WTC11 (cell line): Measurements from ENCODE around the gene SOD1.
"Not testable (repeated sequence)": the region's sequence is repeated elsewhere in the genome, so short reads cannot be mapped to it uniquely, and the experiment has no call there.

ENCODE experiments used
- ETV6 ChIP-seq: sonication (generic); formaldehyde crosslinking; IDR thresholded peaks from 2 replicates; pipeline ENCODE4 v1.8.1; 2022; ENCODE audit warnings: mild to moderate bottlenecking, missing genetic modification reagents
- NR3C1 ChIP-seq: sonication (generic); formaldehyde crosslinking; conservative IDR thresholded peaks from 2 replicates; pipeline ENCODE4 v1.8.1; 2023; ENCODE audit warnings: low read depth, mild to moderate bottlenecking, missing genetic modification reagents
- OVOL2 ChIP-seq: fragments of 250-450 bp; sonication (Bioruptor Pico); IDR thresholded peaks from 2 replicates; pipeline ENCODE4 v1.9.0; 2021; ENCODE audit warnings: mild to moderate bottlenecking, borderline replicate concordance
- SP1 ChIP-seq: sonication (generic); formaldehyde crosslinking; conservative IDR thresholded peaks from 2 replicates; pipeline ENCODE4 v1.8.1; 2022; ENCODE audit warnings: missing genetic modification reagents
- TF ChIP-seq, protein P1 (sequence below): fragments of 200-600 bp; IDR thresholded peaks from 2 replicates; pipeline ENCODE4 v1.8.0; 2022; ENCODE audit warnings: antibody characterized with exemption
- TF ChIP-seq, protein P2 (sequence below): sonication (generic); formaldehyde crosslinking; conservative IDR thresholded peaks from 2 replicates; pipeline ENCODE4 v1.8.1; 2023; ENCODE audit warnings: mild to moderate bottlenecking, low read depth, missing genetic modification reagents, moderate library complexity
- TF ChIP-seq, protein P3 (sequence below): sonication (generic); formaldehyde crosslinking; conservative IDR thresholded peaks from 2 replicates; pipeline ENCODE4 v1.8.1; 2022; ENCODE audit warnings: mild to moderate bottlenecking, missing genetic modification reagents
- TF ChIP-seq, protein P4 (sequence below): sonication (generic); formaldehyde crosslinking; IDR thresholded peaks from 2 replicates; pipeline ENCODE4 v1.8.1; 2023; ENCODE audit warnings: mild to moderate bottlenecking, missing genetic modification reagents
- TF ChIP-seq, protein P5 (sequence below): sonication (generic); formaldehyde crosslinking; IDR thresholded peaks from 2 replicates; pipeline ENCODE4 v1.8.1; 2023; ENCODE audit warnings: mild to moderate bottlenecking, missing genetic modification reagents, moderate library complexity

- TF ChIP-seq, protein P1, sequence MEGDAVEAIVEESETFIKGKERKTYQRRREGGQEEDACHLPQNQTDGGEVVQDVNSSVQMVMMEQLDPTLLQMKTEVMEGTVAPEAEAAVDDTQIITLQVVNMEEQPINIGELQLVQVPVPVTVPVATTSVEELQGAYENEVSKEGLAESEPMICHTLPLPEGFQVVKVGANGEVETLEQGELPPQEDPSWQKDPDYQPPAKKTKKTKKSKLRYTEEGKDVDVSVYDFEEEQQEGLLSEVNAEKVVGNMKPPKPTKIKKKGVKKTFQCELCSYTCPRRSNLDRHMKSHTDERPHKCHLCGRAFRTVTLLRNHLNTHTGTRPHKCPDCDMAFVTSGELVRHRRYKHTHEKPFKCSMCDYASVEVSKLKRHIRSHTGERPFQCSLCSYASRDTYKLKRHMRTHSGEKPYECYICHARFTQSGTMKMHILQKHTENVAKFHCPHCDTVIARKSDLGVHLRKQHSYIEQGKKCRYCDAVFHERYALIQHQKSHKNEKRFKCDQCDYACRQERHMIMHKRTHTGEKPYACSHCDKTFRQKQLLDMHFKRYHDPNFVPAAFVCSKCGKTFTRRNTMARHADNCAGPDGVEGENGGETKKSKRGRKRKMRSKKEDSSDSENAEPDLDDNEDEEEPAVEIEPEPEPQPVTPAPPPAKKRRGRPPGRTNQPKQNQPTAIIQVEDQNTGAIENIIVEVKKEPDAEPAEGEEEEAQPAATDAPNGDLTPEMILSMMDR, result not testable (repeated sequence)
- TF ChIP-seq OVOL2 (CRISPR knock-in tag); NR3C1 (CRISPR knock-in tag); ETV6 (CRISPR knock-in tag); SP1: not testable (repeated sequence)
- TF ChIP-seq, protein P2, sequence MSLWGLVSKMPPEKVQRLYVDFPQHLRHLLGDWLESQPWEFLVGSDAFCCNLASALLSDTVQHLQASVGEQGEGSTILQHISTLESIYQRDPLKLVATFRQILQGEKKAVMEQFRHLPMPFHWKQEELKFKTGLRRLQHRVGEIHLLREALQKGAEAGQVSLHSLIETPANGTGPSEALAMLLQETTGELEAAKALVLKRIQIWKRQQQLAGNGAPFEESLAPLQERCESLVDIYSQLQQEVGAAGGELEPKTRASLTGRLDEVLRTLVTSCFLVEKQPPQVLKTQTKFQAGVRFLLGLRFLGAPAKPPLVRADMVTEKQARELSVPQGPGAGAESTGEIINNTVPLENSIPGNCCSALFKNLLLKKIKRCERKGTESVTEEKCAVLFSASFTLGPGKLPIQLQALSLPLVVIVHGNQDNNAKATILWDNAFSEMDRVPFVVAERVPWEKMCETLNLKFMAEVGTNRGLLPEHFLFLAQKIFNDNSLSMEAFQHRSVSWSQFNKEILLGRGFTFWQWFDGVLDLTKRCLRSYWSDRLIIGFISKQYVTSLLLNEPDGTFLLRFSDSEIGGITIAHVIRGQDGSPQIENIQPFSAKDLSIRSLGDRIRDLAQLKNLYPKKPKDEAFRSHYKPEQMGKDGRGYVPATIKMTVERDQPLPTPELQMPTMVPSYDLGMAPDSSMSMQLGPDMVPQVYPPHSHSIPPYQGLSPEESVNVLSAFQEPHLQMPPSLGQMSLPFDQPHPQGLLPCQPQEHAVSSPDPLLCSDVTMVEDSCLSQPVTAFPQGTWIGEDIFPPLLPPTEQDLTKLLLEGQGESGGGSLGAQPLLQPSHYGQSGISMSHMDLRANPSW, result not testable (repeated sequence)
- TF ChIP-seq, protein P3, sequence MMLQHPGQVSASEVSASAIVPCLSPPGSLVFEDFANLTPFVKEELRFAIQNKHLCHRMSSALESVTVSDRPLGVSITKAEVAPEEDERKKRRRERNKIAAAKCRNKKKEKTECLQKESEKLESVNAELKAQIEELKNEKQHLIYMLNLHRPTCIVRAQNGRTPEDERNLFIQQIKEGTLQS (CRISPR knock-in tag), result not testable (repeated sequence)
- TF ChIP-seq, protein P4, sequence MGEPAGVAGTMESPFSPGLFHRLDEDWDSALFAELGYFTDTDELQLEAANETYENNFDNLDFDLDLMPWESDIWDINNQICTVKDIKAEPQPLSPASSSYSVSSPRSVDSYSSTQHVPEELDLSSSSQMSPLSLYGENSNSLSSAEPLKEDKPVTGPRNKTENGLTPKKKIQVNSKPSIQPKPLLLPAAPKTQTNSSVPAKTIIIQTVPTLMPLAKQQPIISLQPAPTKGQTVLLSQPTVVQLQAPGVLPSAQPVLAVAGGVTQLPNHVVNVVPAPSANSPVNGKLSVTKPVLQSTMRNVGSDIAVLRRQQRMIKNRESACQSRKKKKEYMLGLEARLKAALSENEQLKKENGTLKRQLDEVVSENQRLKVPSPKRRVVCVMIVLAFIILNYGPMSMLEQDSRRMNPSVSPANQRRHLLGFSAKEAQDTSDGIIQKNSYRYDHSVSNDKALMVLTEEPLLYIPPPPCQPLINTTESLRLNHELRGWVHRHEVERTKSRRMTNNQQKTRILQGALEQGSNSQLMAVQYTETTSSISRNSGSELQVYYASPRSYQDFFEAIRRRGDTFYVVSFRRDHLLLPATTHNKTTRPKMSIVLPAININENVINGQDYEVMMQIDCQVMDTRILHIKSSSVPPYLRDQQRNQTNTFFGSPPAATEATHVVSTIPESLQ (CRISPR knock-in tag), result not testable (repeated sequence)
- TF ChIP-seq, protein P5, sequence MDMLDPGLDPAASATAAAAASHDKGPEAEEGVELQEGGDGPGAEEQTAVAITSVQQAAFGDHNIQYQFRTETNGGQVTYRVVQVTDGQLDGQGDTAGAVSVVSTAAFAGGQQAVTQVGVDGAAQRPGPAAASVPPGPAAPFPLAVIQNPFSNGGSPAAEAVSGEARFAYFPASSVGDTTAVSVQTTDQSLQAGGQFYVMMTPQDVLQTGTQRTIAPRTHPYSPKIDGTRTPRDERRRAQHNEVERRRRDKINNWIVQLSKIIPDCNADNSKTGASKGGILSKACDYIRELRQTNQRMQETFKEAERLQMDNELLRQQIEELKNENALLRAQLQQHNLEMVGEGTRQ (CRISPR knock-in tag), result not testable (repeated sequence)
Observed at GRCh38 chr21:31631881-31632280, 27.6 kb upstream of the SOD1 start.
